HEK293T (cell line): Measurements from ENCODE around the gene RASA2.
"Not testable (repeated sequence)": the region's sequence is repeated elsewhere in the genome, so short reads cannot be mapped to it uniquely, and the experiment has no call there.

Experiments
- CTCF ChIA-PET: fragments of 350-600 bp; formaldehyde crosslinking; extraction: SDS; loops from one replicate; lab custom pipeline; 2021; ENCODE audit warnings: antibody characterized with exemption, inconsistent platforms; lab: Yijun Ruan, JAX
- POLR2A ChIA-PET: fragments of 350-600 bp; formaldehyde crosslinking; extraction: SDS; loops from one replicate; lab custom pipeline; 2020; ENCODE audit warnings: antibody characterized with exemption, inconsistent platforms; lab: Yijun Ruan, JAX
- DNase-seq: peaks from one replicate; pipeline ENCODE4 v3.0.0; 2012; ENCODE audit warnings: mixed read lengths; ENCODE audit errors: extremely low spot score
- ARNT ChIP-seq: fragments of 450-650 bp; IDR thresholded peaks from 2 replicates; pipeline ENCODE4 v1.6.1; 2017; ENCODE audit warnings: mild to moderate bottlenecking
- BHLHE40 ChIP-seq: fragments of 450-650 bp; IDR thresholded peaks from 2 replicates; pipeline ENCODE4 v1.6.1; 2016; ENCODE audit warnings: mild to moderate bottlenecking, moderate library complexity, borderline replicate concordance
- CTBP1 ChIP-seq: fragments of 450-650 bp; IDR thresholded peaks from 2 replicates; pipeline ENCODE4 v1.6.1; 2016; ENCODE audit warnings: borderline replicate concordance
- ELF4 ChIP-seq: fragments of 450-650 bp; IDR thresholded peaks from 2 replicates; pipeline ENCODE4 v1.6.1; 2017; ENCODE audit warnings: antibody characterized with exemption
- FOXA1 ChIP-seq: fragments of 450-650 bp; IDR thresholded peaks from 2 replicates; pipeline ENCODE4 v1.6.1; 2016; ENCODE audit warnings: mild to moderate bottlenecking
- FOXK2 ChIP-seq: fragments of 450-650 bp; IDR thresholded peaks from 2 replicates; pipeline ENCODE4 v1.6.1; 2016; ENCODE audit warnings: mild to moderate bottlenecking
- FOXM1 ChIP-seq: fragments of 450-650 bp; IDR thresholded peaks from 2 replicates; pipeline ENCODE4 v1.6.1; 2017; ENCODE audit warnings: mild to moderate bottlenecking, borderline replicate concordance
- HDGF ChIP-seq: fragments of 450-650 bp; IDR thresholded peaks from 2 replicates; pipeline ENCODE4 v1.6.1; 2017; ENCODE audit warnings: antibody characterized with exemption, borderline replicate concordance
- L3MBTL2 ChIP-seq: fragments of 450-650 bp; conservative IDR thresholded peaks from 2 replicates; pipeline ENCODE4 v1.6.1; 2016; ENCODE audit warnings: mild to moderate bottlenecking
- LEF1 ChIP-seq: fragments of 450-650 bp; IDR thresholded peaks from 2 replicates; pipeline ENCODE4 v1.6.1; 2017; ENCODE audit warnings: mild to moderate bottlenecking, borderline replicate concordance
- NFRKB ChIP-seq: fragments of 450-650 bp; IDR thresholded peaks from 2 replicates; pipeline ENCODE4 v1.6.1; 2016; ENCODE audit warnings: mild to moderate bottlenecking, moderate library complexity
- SP1 ChIP-seq: fragments of 450-650 bp; IDR thresholded peaks from 2 replicates; pipeline ENCODE4 v1.6.1; 2017
- SUZ12 ChIP-seq: fragments of 450-650 bp; IDR thresholded peaks from 2 replicates; pipeline ENCODE4 v1.6.1; 2016; ENCODE audit warnings: mild to moderate bottlenecking
- TARDBP ChIP-seq: fragments of 450-650 bp; IDR thresholded peaks from 2 replicates; pipeline ENCODE4 v1.6.1; 2016
- ZNF384 ChIP-seq: fragments of 450-650 bp; IDR thresholded peaks from 2 replicates; pipeline ENCODE4 v1.6.1; 2016
- TF ChIP-seq, protein P1 (sequence below): fragments of 450-650 bp; IDR thresholded peaks from 2 replicates; pipeline ENCODE4 v1.6.1; 2016

RASA2 gene

DNA sequence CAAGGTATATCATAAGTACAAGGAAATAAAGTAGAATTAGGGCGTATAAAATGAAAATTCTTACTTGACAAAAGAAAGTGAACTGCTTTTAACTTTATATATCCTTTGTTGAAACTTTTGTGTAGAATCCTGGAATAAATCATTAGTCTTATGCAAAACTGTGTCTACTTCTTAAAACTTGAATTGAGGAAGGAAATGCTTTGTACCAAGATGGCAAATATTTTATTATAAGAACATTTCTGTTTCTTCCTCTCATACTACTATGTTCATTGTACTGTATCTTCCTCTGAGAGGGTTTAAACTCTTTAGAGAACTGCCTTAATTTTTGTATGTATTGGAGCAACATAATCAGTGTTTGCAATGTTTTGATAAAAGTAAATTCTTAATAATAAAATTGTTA is 42.0 kb downstream of the RASA2 start:
- DNase-seq: no peak
- TF ChIP-seq FOXK2: no peak
- TF ChIP-seq CTBP1: no peak
- TF ChIP-seq HDGF: no peak
- no peak for TF ChIP-seq ZNF384
- TF ChIP-seq SUZ12: no peak
- TF ChIP-seq L3MBTL2: no peak
- TF ChIP-seq, protein P1, sequence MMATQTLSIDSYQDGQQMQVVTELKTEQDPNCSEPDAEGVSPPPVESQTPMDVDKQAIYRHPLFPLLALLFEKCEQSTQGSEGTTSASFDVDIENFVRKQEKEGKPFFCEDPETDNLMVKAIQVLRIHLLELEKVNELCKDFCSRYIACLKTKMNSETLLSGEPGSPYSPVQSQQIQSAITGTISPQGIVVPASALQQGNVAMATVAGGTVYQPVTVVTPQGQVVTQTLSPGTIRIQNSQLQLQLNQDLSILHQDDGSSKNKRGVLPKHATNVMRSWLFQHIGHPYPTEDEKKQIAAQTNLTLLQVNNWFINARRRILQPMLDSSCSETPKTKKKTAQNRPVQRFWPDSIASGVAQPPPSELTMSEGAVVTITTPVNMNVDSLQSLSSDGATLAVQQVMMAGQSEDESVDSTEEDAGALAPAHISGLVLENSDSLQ: no peak
- no peak for TF ChIP-seq ELF4
- no peak for TF ChIP-seq LEF1
- no peak for TF ChIP-seq TARDBP
- TF ChIP-seq NFRKB: no peak
- CTCF ChIA-PET: no interaction called here
- POLR2A ChIA-PET: no interaction called here

DNA sequence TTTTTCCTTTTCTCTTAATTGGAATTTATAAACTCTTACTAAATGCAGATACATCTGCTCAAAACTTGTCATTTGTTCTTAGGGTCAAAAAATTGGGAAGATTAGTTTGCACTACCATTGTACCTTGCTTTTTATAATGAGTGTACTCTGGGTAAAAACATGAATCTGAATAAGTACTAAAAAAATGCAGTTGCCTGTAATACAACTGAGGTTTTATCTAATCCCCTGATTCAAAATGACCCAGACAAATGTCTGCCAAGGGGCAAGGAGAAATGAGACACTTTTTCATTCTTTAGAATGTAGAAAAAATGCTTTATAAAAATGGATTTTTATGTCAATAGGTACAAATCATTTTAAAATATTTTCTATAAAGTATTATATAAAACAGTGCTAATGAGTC is 42.4 kb downstream of the RASA2 start:
- POLR2A ChIA-PET: no interaction called here
- DNase-seq: no peak
- CTCF ChIA-PET: no interaction called here
- TF ChIP-seq SUZ12 (no peak), BHLHE40 (no peak), TARDBP (no peak), CTBP1 (no peak), ARNT (no peak), ELF4 (no peak), SP1 (no peak), L3MBTL2 (no peak), FOXM1 (no peak), ZNF384 (no peak), FOXK2 (no peak), HDGF (no peak), FOXA1 (no peak), LEF1 (no peak), NFRKB (no peak)
- TF ChIP-seq, protein P1: no peak

DNA sequence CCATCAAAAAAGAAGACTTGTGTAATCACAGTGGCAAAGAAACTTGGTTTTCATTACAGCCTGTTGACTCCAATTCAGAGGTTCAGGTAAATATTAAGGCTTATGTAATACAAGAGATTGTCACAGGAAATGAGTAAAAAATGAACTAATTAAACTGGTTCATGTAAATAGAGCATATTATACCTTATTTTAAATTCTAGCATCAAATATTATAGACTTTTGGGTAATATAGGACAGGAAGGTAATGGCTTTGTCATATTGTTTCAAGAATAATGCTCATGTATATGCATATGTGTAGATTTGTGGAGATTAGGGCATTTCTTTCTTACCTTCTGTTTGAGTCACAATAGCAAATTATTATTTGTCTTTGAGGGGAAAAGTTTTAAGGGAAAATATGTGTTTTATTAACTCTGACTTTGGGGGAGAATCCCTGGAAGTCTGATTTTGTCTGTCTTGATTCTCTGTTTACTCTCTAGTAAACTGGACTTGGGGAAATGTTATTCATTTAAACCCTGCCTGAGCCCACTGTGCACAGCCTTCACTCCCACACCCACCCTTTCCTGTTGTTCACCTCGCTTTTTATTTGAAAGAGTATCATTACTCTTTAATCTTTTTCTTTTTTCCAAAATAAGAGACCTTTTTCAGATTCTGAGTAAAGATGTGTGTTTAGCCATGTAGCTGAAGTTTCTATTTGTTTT is 43.0 kb downstream of the RASA2 start:
- DNase-seq: no peak
- ChIA-PET CTCF (no interaction called here), POLR2A (no interaction called here)
- TF ChIP-seq HDGF: no peak
- no peak for TF ChIP-seq FOXM1
- no peak for TF ChIP-seq SP1
- no peak for TF ChIP-seq FOXA1
- no peak for TF ChIP-seq L3MBTL2
- no peak for TF ChIP-seq ELF4
- no peak for TF ChIP-seq LEF1
- TF ChIP-seq, protein P1: no peak
- no peak for TF ChIP-seq TARDBP
- no peak for TF ChIP-seq ZNF384
- TF ChIP-seq SUZ12: no peak
- TF ChIP-seq CTBP1: no peak
- TF ChIP-seq NFRKB: no peak
- TF ChIP-seq BHLHE40: no peak
- TF ChIP-seq ARNT: no peak
- no peak for TF ChIP-seq FOXK2

GRCh38 chr3:141530415-141530768 is 43.6 kb downstream of the RASA2 start:
- ChIA-PET CTCF (no interaction called here), POLR2A (no interaction called here)
- DNase-seq: no peak
- TF ChIP-seq FOXA1 (no peak), ELF4 (no peak), SUZ12 (no peak)

- CTCF ChIA-PET: interaction anchor here (0.6 kb wide), 1 partner anchor 82 kb away, joined by 7 read pairs; no protein-coding TSS in a partner anchor
- no peak for DNase-seq
- POLR2A ChIA-PET: no interaction called here
- TF ChIP-seq FOXA1: no peak
- TF ChIP-seq, protein P1: no peak
- no peak for TF ChIP-seq FOXM1
- TF ChIP-seq CTBP1: no peak
- TF ChIP-seq TARDBP: no peak
- no peak for TF ChIP-seq ARNT
- TF ChIP-seq ZNF384: no peak
- no peak for TF ChIP-seq L3MBTL2
- TF ChIP-seq NFRKB: no peak
- no peak for TF ChIP-seq SUZ12
- no peak for TF ChIP-seq LEF1
- no peak for TF ChIP-seq HDGF
- TF ChIP-seq ELF4: no peak
- no peak for TF ChIP-seq BHLHE40
- no peak for TF ChIP-seq SP1
- no peak for TF ChIP-seq FOXK2
Measured at GRCh38 chr3:141532609-141533008, 45.8 kb downstream of the RASA2 start.

- POLR2A ChIA-PET, CTCF ChIA-PET, DNase-seq: not testable (repeated sequence)
Measured at GRCh38 chr3:141536017-141536416, 49.2 kb downstream of the RASA2 start.
